Raji (cell line): Measurements from ENCODE around the gene PIAS1.

ENCODE experiments used
- POLR2A ChIP-seq: IDR thresholded peaks from 2 replicates; pipeline ENCODE4 v1.6.1; 2011; ENCODE audit warnings: low read depth, low read length, control low read depth; ENCODE audit not compliant: insufficient read depth

The PIAS1 gene

DNA sequence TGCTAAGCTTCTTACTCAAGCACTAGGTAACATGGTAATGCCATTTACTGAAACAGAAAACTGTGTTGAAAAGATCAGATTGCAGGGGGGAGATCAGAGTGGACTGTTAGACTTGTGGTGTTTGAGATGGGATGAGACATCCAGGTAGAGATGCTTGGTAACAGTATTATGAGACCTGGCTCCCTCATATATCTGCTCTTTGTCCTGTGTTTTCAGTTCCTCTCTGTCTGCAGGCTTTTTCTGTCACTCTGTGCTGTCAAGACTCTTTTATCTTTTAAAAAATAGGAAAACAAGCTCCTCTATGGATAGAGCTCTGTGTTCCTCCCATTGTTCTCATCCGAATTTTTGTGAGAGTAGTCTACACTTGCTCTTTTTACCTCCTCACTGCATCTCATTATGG is 103.0 kb downstream of the PIAS1 start:
- no peak for TF ChIP-seq POLR2A

DNA sequence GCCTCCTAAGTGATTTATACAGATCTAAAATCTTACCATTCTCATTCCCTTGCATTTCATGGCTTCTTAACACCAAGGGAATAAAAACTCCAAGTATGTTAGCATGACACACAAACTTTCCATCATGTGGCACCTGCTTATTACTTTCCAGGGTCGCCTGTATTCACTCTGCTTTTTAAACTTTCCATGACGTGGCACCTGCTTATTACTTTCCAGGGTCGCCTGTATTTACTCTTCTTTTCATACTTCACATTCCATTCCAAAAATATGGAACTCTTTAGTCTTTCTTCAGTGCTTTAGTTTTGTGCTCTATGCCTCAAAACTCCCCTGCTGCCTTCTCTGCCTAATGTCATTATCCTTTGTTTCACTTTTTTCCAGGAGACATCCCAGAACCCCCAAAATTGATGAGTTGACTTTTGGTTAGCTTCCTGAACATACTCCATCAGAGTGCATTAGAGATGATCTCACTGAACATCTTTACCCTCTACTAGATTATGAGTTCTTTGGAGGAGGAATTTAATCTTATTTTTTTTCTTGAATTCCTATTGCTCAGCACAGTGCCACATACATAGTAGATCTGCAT is 104.0 kb downstream of the PIAS1 start:
- TF ChIP-seq POLR2A: no peak

GRCh38 chr15:68163191-68163590 is 109.1 kb downstream of the PIAS1 start:
- no peak for TF ChIP-seq POLR2A

- no peak for TF ChIP-seq POLR2A
These were observed 112.7 kb downstream of the PIAS1 start for GRCh38 chr15:68166847-68167246.

GRCh38 chr15:68173119-68173518 is 119.0 kb downstream of the PIAS1 start:
- no peak for TF ChIP-seq POLR2A

DNA sequence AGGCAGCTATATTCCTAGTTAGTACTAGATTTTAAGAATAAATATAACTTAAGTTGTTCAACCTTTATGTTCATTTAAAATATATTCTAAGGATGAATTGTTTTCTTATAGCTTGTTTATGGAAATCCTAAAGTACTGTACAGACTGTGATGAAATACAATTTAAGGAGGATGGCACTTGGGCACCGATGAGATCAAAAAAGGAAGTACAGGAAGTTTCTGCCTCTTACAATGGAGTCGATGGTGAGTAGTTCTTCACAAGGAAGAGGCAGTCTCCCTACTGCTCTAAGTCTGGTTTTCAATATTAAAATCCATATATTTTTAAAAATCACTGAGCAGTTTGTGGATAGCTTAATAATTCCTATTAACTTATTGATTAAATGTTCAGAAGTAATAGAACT is 121.4 kb downstream of the PIAS1 start:
- no peak for TF ChIP-seq POLR2A

- TF ChIP-seq POLR2A: no peak
These were observed 122.5 kb downstream of the PIAS1 start for GRCh38 chr15:68176601-68177000.

GRCh38 chr15:68177742-68178141 is 123.6 kb downstream of the PIAS1 start:
- TF ChIP-seq POLR2A: no peak

DNA sequence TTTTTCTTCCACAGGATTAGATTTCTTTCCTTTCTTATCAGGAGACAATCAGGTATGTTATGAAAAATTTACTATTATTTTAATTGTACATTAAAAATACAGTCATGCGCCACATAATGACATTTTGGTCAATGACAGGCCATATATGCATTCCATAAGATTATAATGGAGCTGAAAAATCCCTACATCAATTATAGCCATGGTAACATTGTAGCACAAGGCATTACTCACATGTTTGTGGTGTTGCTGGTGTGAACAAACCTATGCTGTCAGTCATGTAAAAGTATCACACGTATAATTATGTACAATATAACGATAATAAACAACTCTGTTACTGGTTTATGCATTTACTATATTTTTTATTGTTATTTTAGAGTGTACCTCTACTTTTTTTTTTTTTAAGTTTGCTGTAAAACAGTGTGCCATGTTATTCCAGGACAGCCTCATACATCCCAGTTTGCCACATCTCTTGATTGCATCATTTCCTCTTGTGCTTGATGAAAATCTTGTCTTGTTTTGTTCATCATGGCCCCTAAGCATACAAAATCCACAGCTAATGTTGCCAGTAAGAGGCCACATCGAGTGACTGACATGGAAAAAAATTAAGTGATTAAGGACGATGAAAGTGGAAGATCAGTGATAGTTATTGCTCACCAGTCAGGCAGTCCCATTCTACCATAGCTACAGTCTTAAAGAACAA is 129.7 kb downstream of the PIAS1 start:
- no peak for TF ChIP-seq POLR2A

GRCh38 chr15:68184616-68185480 is 130.7 kb downstream of the PIAS1 start:
- TF ChIP-seq POLR2A: no peak

DNA sequence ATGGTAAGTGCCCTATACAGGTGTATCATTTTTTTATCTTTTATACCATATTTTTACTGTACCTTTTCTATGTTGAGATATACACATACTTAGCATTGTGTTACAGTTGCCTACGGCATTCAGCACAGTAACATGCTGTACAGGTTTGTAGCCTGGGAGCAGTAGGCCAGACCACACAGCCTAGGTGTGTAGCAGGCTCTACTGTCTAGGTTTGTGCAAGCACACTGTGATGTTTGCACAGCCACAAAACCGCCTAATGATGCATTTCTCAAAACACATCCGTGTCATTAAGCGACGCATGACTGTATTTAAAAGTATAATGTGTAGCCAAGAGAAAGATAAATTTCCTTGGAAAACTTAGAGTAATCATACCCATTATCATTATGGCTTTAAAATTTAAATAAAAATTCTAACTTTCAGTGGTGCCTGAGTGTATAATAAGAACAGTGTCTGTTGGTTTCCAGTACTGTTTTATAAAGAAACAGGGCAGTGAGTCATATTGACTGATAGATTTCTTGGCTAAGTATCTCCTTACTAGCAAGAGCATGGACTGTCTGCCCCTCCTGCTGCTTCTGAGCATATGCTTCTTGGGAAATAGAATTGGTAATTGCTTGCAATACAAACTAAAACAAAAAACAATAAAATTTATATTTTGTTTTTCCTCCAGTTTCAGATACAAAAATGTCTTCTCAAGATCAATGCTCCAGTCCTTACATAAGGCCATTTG is 132.7 kb downstream of the PIAS1 start:
- no peak for TF ChIP-seq POLR2A

DNA sequence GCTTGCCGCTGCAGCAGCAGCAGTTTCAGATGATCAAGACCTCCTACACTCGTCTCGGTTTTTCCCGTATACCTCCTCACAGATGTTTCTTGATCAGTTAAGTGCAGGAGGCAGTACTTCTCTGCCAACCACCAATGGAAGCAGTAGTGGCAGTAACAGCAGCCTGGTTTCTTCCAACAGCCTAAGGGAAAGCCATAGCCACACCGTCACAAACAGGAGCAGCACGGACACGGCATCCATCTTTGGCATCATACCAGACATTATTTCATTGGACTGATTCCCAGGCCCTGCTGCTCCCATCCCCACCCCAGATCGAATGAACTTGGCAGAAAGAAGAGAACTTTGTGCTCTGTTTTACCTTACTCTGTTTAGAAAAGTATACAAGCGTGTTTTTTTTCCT is 133.4 kb downstream of the PIAS1 start:
- TF ChIP-seq POLR2A: no peak

DNA sequence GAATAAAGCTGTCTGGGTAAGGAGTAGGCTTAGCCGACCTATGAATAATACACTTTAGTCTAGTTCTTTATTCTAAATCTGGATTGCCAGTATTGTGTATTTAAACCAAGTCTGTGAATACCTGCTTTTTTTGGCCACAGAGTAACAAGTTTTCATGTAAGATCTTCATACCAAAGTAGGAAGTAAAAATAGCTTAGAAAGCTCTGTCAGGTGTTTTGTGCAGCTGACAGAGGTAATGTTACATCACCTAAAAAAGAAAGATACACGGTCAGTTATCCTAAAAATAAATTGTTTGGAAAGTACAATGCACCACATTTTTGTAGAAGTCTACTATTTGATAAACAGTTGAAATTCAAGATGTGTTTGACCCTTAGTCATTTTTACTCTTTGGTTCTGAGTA is 134.5 kb downstream of the PIAS1 start:
- TF ChIP-seq POLR2A: no peak

DNA sequence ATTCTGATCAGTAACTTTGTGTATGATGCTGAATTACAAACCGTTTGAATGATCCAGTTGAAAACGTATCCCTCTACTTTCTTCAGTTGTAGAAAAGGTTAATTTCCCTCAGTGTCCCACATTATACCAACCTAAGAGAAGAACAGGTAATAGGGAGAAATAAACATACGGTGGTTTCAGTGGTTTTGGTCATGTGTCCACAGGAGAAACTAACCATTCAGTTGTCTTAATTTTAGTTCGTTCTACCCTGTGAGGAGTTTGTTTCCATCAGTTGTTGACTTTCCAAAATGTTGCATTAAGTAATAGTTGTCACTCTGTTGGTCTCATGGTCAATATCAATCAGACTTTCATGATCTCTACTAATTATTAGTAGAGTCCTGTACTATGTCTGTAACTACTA is 135.9 kb downstream of the PIAS1 start:
- TF ChIP-seq POLR2A: no peak

DNA sequence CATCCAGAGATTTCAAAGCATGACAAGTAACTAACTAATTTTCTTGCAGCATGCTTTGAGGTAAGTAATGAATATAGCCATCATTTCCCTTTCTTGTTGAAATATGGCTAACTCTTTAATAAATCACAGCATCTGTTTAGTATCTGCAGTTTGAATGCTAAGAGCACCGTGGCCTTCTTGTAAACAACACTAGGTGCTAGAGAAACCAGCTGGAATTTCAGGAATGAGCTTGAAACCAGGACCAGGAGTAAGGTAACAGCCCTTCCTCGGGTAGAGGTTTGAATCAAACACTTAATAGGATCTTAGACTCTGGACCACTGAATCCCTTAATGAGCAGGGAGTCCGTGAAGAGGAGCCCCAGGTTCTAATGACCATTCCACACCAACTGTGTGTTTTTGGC is 137.4 kb downstream of the PIAS1 start:
- no peak for TF ChIP-seq POLR2A
